ENCODE results near the gene SLC19A1.

The SLC19A1 gene

GRCh38 chr21:45475797-45476570 lies 66.3 kb downstream of the SLC19A1 start:
- no peak for DNase-seq

DNA sequence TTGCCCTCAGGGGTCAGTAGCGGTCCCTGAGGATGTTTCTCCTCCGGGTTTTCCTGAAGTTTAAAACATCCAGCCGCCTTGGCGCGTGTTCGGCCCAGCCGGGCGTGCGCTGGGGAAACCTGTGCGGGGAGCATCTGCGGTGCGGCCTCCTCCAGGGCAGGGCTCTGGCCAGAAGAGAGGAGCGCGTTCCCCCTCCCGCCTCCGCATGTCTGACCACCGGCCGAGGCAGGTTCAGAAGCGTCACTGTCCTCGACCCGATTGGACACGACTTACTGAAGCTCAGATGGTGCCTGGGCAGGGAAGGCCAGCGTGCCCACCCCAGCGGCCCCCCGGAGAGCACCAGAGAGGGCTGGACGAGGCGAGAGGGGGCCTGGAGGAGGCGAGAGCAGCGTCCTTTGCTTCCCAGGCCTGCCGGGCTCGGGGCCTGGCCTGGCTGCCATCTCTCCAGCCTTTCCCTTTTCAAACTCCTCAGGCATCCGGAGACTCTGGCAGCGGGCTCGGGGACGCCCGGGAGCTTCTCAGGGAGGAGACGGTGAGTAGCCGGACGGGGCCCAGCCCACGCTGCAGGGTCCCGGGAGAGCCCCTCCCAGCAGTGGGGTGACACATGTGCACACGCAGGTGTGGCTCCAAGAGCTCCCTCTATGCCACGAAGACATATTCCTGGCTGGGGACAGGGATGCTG lies 67.1 kb downstream of the SLC19A1 start:
- no peak for DNase-seq

- no peak for DNase-seq
These were observed 67.8 kb downstream of the SLC19A1 start for GRCh38 chr21:45474323-45474950.

DNA sequence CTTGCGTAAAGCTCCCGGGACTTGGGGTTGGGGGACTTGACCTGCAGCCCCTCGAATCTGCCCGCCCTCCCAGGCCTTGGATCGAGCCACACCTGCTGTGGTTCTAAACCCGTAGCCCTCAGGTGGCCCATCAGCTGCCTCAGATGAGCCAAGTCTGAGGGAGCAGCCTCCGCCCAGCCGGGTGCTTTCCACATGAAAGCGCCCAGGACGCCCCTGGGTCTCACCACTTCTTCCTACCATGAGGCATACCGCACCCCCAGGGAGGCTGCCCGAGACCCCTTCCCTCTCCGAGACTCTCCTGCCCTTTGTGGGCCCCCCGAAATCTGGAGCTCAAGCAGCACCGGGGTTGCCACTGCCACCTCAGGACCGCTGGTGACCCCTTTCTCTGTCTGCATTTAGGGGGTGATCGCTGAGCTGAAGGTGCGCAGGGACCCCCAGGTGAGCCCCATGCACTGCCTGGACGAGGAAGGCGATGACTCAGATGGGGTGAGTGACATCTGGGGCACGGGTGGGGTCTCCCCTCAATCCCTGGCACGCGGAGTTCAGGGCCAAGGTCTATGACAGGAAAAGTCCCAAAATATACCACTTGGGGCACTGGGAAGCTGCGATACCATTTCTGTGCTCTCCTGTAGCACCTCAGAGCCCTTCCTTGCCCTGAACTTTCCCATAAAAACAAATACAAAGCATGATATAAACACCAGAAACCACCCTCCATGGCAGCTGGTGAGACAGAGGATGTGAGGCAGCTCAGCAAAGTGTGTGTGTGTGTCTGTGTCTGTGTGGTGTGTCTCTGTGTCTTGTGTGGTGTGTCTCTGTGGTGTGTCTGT lies 68.5 kb downstream of the SLC19A1 start:
- no peak for DNase-seq

GRCh38 chr21:45472445-45473365 lies 69.5 kb downstream of the SLC19A1 start:
- no peak for DNase-seq

GRCh38 chr21:45471525-45472221 lies 70.6 kb downstream of the SLC19A1 start:
- no peak for DNase-seq

DNA sequence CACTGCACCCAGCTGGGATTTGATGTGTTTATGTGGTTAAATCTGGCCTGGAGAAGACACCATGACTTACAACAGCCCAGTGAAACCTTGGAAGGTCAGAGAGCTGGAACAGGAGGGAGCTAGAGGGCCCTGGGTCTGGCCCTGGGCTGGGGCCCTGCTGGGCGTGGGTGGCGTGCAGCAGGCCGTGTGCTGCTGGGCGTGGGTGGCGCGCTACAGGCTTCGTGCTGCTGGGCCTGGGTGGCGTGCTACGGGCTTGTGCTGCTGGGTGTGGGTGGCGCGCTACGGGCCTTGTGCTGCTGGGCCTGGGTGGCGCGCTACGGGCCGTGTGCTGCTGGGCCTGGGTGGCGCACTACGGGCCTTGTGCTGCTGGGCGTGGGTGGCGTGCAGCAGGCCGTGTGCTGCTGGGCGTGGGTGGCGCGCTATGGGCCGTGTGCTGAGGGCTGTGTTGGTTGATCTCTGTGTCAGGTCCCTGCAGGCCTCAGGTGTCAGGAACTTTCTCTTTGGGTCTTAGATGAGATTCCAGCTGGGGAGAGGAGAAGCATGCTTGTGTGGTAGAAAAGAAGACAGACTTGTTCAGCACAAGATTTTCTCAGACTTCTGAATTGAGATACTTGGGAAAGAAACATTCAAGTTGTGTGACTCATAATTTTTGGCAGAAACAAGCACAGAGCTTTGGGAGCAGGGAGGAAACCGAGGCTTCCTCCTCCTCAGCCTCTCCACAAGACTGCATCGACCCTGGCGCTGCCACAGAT lies 71.3 kb downstream of the SLC19A1 start:
- DNase-seq, result no peak

- no peak for DNase-seq
These were observed 72.1 kb downstream of the SLC19A1 start for GRCh38 chr21:45470087-45470515.

- no peak for DNase-seq
These were observed 72.8 kb downstream of the SLC19A1 start for GRCh38 chr21:45469273-45470086.

DNA sequence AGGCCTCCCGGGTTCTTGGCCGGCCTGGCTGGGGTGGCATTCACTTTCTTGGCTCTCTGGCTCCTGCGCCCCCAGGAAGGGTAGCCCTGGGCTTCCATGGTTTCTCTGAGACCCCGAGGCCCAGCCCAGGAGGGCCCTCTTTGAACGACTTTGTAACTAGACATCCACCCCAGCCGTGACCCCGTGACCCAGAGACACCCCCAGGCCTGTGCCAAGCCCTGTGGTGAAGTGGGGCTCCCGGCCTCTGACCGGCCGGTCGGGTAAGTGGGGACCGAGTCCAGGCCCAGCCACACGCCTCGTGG lies 73.3 kb downstream of the SLC19A1 start:
- no peak for DNase-seq

DNA sequence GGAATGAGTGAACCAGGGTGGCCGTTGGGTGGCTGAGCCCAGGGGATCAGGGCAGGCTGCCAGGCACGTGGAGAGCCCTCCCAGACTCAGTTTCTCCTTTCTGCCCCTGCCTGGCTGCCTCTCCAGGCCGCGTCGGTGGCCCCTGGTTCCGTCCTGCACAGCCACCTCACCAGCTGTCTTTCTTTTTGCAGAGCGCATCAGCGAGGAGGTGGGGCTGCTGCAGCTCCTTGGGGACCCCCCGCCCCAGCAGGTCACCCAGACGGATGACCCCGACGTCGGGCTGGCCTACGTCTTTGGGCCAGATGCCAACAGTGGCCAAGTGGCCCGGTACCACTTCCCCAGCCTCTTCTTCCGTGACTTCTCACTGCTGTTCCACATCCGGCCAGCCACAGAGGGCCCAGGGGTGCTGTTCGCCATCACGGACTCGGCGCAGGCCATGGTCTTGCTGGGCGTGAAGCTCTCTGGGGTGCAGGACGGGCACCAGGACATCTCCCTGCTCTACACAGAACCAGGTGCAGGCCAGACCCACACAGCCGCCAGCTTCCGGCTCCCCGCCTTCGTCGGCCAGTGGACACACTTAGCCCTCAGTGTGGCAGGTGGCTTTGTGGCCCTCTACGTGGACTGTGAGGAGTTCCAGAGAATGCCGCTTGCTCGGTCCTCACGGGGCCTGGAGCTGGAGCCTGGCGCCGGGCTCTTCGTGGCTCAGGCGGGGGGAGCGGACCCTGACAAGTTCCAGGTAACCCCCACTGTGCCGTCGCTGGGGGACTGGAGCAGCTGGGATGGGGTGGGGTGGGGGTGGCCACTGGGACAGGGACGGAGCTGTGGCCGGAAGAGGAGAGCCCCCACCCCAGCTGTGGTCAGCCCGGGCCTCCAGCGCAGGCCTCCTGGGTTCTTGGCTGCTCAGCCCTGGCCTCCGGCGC lies 73.9 kb downstream of the SLC19A1 start:
- no peak for DNase-seq

GRCh38 chr21:45467221-45467779 lies 74.9 kb downstream of the SLC19A1 start:
- no peak for DNase-seq

DNA sequence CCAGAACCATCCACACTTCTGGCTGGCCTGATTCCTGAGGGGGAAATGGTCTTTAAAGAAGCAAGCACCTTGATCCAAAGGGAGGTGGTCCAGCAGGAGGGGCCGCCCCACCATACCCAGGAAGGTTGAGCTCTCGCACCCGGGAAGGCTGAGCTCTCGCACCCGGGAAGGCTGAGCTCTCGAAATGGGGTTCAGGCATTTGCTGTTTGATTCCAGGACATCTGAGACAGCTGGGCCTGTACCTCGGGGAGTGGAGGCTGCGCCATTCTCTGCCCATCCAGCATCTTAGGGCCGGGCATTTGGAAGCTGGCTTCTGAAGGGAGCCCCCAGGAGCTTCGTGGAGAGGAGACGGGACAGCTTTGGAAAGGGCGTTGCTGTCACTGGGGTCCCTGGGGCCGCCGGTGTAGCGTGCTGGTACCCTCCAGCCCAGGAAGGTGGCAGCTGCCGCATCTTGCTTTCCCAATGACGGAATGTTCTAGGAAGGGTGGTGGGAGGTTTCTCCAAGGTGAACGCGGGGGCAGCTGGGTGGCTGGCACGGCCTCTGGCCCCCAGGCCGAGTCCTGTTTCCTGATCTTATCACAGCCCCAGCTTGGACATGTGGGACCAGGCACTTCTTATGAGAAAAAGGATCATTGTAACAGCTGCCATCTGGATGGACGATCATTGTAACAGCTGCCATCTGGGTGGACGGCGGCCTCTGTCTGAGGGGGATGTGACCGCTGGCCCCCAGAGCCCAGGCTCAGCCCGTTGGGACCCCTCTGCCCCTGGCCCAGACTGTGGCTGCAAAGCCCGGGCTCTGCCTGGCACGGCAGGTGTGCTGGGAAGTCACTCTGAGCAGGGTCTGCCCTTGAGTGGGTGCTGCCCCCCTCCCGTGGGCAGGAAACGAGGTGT lies 75.7 kb downstream of the SLC19A1 start:
- peak; percentile 24 for DNase-seq

DNA sequence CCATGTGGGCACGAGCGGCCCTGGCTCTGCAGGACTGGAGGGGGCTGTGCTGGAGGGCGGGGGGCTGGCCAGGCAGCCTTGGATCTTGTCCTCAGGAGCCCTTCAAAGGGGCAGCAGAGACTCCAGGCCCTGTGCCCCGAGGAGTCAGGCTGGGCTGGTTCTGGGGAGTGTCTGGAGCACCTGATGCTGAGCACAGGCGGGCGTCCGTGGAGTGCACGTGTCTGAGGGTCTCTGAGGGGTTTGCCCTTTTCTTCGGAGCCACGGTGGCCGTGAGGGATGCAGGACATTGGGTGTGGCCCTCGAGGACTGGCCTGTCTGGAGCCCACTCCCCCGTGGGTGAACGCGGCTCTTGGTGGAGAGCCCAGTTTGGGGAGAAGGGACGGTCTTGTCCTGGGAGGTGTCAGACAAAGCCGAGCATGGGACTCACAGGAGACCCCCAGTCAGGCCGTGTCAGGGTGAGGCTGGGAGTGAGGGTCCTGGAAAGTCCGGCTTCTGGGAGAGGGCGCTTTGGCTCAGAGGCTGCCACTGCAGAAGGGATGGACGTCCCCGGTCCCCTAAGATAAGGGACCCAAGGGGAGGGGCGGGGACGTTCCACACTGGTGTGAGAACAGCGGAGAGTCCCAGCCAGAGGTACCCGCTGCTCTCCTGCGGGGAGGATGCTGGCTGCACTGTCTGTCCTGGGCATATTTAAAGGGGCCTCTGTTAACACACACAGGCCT lies 76.5 kb downstream of the SLC19A1 start:
- DNase-seq, result no peak

DNA sequence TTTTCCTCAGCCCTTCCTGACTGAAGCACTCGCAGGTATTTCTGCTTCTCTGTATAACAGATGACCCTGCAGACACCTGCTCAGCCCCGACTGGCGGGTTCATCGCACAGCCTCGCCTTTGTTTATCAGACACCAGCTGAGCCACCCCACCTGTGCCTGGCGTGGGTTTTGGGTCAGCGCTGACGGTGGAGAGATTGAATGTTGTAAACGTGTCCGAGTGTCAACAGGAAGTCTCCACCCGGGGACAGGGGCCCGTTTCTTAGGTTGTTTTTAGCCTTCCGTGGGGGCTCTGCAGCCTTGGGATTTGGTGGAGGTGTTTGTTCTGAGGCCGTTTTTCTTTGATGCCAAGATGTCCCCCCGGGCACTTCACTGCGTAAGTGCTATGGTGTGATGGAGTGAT lies 77.1 kb downstream of the SLC19A1 start:
- no peak for DNase-seq

DNA sequence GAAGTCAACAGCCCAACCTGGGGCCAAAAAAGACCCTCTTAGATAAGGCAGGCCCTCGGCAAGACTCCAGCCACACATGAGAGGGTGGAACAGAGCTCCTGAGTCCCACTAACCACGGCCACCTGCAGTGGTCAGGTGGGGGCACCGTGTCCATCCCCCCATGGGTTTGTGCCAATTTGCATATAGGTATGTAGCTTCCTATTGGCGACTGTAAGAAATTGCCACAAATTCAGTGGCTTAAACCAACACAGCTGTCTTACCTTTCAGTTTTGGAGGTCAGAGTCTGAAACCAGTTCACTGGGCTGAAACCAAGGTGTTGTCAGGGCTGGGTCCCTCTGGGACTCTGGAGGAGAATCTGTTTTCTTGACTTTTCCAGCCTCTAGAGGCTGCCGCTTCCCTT lies 77.9 kb downstream of the SLC19A1 start:
- no peak for DNase-seq

DNA sequence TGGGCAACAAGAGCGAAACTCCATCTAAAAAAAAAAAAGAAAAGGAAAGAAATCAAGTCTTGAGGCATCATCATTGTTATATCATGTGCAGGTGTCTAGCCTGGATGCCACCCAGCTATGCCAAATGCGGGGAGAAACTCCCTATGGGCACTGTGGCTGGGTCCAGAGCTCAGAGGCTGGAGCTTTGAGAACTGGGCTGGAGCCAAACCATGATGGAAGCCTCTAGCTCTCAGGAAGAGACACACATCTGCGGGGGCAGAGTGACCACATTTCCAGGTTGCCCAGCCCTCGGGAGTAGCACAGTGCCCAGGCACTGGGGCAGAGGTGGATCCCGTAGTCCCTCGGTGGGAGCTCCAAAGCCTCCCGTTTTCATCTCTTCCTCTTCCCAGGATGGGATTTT lies 78.4 kb downstream of the SLC19A1 start:
- DNase-seq, result no peak
